OCI-LY1 (cell line): ENCODE data around the gene GLDN.

Source experiments
- CTCF ChIP-seq: fragments of 200-600 bp; sonication (generic), shearing (Covaris generic); IDR thresholded peaks from 2 replicates; pipeline ENCODE4 v1.5.1; 2017; ENCODE audit warnings: mild to moderate bottlenecking, antibody characterized with exemption, low read length, moderate library complexity, mixed read lengths
- EZH2 ChIP-seq: fragments of 200-600 bp; sonication (generic), shearing (Covaris generic); IDR thresholded peaks from 2 replicates; pipeline ENCODE4 v1.8.0; 2017; ENCODE audit warnings: borderline replicate concordance, mixed run types, mild to moderate bottlenecking, antibody characterized with exemption, low read length, moderate library complexity, mixed read lengths

- no peak for TF ChIP-seq CTCF
- no peak for TF ChIP-seq EZH2
Measured at GRCh38 chr15:51416129-51416528, 74.7 kb downstream of the GLDN start.
